Activated B cell treated with CpG ODN at 0.5 μM for 24 hours (primary cell): Measurements from ENCODE around the gene RARRES1. TPM values are rescaled to one million over a fixed set of nuclear protein-coding genes. Genes with fewer than 3 reads are reported as not detected.
A peak's percentile ranks its signal among the peaks of the same experiment; 100 is the strongest.

ENCODE experiments used
- ATAC-seq: fragments of 200-7000 bp; cut with Tn5 transposase; one replicate; pipeline ENCODE4 v1.10.0; 2021; ENCODE audit warnings: low read depth, mild to moderate bottlenecking, moderate library complexity
- CTCF ChIA-PET: fragments of 350-600 bp; sonication (Branson Sonifier 250); formaldehyde crosslinking; loops from one replicate; lab custom pipeline; 2021; ENCODE audit warnings: antibody characterized with exemption; lab: Charles Lee
- POLR2A ChIA-PET: fragments of 350-600 bp; sonication (Branson Sonifier 250); formaldehyde crosslinking; loops from one replicate; lab custom pipeline; 2021; ENCODE audit warnings: antibody characterized with exemption; lab: Charles Lee
- DNase-seq: peaks from one replicate; pipeline ENCODE4 v3.0.0; 2022
- H3K27ac Mint-ChIP-seq: one replicate; pipeline ENCODE4 v1.8.0; 2020; ENCODE audit warnings: mixed read lengths
- H3K27me3 Mint-ChIP-seq: one replicate; pipeline ENCODE4 v1.8.0; 2021; ENCODE audit warnings: mixed read lengths
- H3K36me3 Mint-ChIP-seq: one replicate; pipeline ENCODE4 v1.8.0; 2021; ENCODE audit warnings: low read depth, mixed read lengths
- H3K4me1 Mint-ChIP-seq: one replicate; pipeline ENCODE4 v1.8.0; 2021; ENCODE audit warnings: mixed read lengths
- H3K4me3 Mint-ChIP-seq: one replicate; pipeline ENCODE4 v1.8.0; 2020; ENCODE audit warnings: mild to moderate bottlenecking, mixed read lengths
- H3K9me3 Mint-ChIP-seq: one replicate; pipeline ENCODE4 v1.8.0; 2020; ENCODE audit warnings: mixed read lengths
- intact Hi-C: fragments of 100-400 bp; cut with micrococcal nuclease; formaldehyde crosslinking; loops from one replicate; pipeline ENCODE4 v1.15.1; 2024
- total RNA-seq: library from RNA; stranded (reverse); gene quantifications from 2 replicates; pipeline ENCODE4 v1.2.3, GENCODE V29; 2022
- TF ChIP-seq, protein P1 (sequence below): fragments of 200-600 bp; IDR thresholded peaks from one replicate; pipeline ENCODE4 v1.8.0; 2022; ENCODE audit warnings: antibody characterized with exemption, mild to moderate bottlenecking

Gene RARRES1, protein sequence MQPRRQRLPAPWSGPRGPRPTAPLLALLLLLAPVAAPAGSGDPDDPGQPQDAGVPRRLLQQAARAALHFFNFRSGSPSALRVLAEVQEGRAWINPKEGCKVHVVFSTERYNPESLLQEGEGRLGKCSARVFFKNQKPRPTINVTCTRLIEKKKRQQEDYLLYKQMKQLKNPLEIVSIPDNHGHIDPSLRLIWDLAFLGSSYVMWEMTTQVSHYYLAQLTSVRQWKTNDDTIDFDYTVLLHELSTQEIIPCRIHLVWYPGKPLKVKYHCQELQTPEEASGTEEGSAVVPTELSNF
- not detected in 2 replicates for total RNA-seq

DNA sequence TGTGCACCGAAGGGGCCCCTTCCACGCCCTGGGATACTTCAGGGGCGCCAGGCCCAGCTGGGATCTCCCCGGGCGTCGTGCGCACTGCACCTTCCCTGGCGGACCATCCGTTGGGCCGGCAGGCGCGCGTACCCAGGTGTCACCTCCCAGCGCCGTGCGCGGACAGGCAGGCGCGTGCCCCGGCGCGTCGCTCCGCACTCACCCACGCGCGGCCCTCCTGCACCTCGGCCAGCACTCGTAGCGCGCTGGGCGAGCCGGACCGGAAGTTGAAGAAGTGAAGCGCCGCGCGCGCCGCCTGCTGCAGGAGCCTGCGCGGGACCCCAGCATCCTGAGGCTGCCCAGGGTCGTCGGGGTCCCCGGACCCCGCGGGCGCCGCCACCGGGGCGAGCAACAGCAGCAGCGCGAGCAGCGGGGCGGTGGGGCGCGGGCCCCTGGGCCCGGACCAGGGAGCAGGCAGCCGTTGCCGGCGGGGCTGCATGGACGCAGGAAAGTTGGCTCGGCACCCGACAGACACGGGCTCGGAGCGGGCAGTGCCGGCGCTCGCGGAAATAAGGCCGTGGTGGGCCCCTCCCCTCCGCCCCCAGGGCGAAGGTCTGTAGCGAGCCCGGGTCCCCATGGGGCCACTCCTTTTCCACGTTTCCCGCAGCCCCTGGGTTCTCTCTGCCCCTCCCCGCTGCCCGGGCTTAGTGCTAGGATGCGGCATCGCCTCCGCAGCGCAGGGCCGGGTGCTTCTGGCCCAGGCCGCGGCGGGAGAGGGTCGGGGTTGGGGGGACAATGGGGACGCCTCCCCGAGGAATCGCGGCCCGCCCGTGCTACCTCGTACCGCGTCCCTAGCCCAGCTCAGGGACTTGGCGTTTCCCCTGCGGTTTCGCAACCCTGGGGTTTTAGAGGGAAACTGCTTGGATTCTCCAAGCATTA is at the start of gene RARRES1:
Gene RARRES1 (minus strand): TSS at position 520 of the 918 bp plus-strand sequence. CDS start 42 bp downstream, at position 478.
- Mint-ChIP-seq H3K27me3 (no peaks in the 10 kb centered on the region), H3K9me3 (peaks cover 5% of the 10 kb centered on the region), H3K36me3 (no peaks in the 10 kb centered on the region), H3K27ac (no peak within 1 kb of the TSS), H3K4me3 (peak within 1 kb of the TSS; percentile 71), H3K4me1 (peaks cover 19% of the 10 kb centered on the region)
- intact Hi-C loops: no loop called here
- POLR2A ChIA-PET: no interaction called here
- CTCF ChIA-PET: no interaction called here
- DNase-seq (peak; percentile 26), ATAC-seq (peak; percentile 59)
- TF ChIP-seq, protein P1, sequence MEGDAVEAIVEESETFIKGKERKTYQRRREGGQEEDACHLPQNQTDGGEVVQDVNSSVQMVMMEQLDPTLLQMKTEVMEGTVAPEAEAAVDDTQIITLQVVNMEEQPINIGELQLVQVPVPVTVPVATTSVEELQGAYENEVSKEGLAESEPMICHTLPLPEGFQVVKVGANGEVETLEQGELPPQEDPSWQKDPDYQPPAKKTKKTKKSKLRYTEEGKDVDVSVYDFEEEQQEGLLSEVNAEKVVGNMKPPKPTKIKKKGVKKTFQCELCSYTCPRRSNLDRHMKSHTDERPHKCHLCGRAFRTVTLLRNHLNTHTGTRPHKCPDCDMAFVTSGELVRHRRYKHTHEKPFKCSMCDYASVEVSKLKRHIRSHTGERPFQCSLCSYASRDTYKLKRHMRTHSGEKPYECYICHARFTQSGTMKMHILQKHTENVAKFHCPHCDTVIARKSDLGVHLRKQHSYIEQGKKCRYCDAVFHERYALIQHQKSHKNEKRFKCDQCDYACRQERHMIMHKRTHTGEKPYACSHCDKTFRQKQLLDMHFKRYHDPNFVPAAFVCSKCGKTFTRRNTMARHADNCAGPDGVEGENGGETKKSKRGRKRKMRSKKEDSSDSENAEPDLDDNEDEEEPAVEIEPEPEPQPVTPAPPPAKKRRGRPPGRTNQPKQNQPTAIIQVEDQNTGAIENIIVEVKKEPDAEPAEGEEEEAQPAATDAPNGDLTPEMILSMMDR: no peak

DNA sequence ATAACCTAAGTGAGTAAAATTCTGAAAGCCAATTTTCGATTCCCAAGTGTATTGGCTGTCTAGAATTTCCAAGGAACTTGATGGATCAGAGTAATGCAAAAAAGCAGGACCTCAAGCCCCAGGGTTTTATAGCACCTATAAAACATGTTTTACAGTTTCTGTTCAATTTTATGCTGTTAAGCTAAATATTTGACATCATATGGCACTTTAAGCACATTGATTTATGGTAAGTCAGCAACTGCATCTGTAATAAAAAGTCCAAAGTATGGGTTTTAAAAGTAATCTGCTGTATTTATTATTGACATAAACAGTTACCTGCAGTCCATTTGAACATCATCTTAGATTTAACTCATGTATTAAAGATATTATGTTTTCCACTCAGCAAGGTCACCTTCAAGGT is 49.6 kb upstream of the RARRES1 start:
- no peaks in the 10 kb centered on the region for H3K36me3 Mint-ChIP-seq
- peaks cover 2% of the 10 kb centered on the region for H3K9me3 Mint-ChIP-seq
- no peak overlapping the region for H3K27ac Mint-ChIP-seq
- DNase-seq: no peak
- no peaks in the 10 kb centered on the region for H3K27me3 Mint-ChIP-seq
- H3K4me1 Mint-ChIP-seq: no peaks in the 10 kb centered on the region
- H3K4me3 Mint-ChIP-seq: no peak overlapping the region
- TF ChIP-seq, protein P1: no peak
- intact Hi-C loops: no loop called here
- ChIA-PET CTCF (no interaction called here), POLR2A (no interaction called here)
- no peak for ATAC-seq

DNA sequence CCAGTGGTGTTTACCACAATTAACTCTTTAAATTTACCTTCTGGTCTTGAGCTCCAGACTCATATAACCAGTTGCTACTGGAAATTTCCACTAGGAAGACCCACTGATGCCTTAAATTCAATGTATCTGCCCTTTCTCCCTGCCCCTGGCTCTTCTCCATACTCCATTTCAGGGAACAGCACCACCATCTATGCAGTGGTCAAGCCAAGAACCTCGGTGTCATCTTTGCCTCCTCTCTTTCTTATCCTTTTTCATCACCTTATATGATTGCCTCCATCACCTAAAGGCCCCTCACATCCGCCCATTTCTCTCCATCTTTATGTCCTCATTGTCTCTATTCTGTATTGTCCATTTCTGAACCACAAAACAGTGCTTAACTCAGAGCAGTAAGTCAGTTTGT is 48.9 kb upstream of the RARRES1 start:
- Mint-ChIP-seq H3K27ac (no peak overlapping the region), H3K4me1 (no peaks in the 10 kb centered on the region), H3K27me3 (no peaks in the 10 kb centered on the region), H3K36me3 (no peaks in the 10 kb centered on the region), H3K9me3 (peaks cover 2% of the 10 kb centered on the region), H3K4me3 (no peak overlapping the region)
- ChIA-PET POLR2A (no interaction called here), CTCF (no interaction called here)
- intact Hi-C loops: no loop called here
- TF ChIP-seq, protein P1: no peak
- no peak for ATAC-seq
- DNase-seq: no peak

DNA sequence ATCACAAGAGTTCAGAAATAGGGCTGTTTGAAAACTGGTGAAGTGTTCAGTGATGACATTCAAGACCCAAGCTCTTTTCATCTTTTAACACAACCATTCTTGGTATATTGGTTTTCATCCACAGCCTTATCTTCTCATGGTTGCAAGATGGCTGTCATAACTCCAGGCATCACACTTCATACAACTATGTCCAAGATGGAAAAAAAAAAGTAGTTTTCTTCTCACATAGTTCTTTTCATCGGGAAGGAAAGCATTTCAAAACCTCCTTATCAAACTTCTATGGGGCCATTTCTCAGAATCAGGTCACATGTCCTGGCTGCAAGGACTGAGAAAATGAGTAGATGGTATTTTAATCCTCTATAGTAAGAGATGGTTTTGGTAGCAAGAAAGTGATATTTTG is 48.5 kb upstream of the RARRES1 start:
- H3K27ac Mint-ChIP-seq: no peak overlapping the region
- DNase-seq: no peak
- CTCF ChIA-PET: interaction anchor here (0.7 kb wide), 1 partner anchor 77 kb away, joined by 3 read pairs; no protein-coding TSS in a partner anchor
- intact Hi-C loops: no loop called here
- no peak overlapping the region for H3K4me3 Mint-ChIP-seq
- peaks cover 2% of the 10 kb centered on the region for H3K9me3 Mint-ChIP-seq
- H3K4me1 Mint-ChIP-seq: no peaks in the 10 kb centered on the region
- POLR2A ChIA-PET: no interaction called here
- ATAC-seq: no peak
- H3K27me3 Mint-ChIP-seq: no peaks in the 10 kb centered on the region
- no peaks in the 10 kb centered on the region for H3K36me3 Mint-ChIP-seq
- TF ChIP-seq, protein P1: no peak
